ENCODE data around the gene C2CD4D.

- no peak for TF ChIP-seq CTCF (conservative IDR thresholded peaks at IDR 0.05 in 1 of 2, IDR thresholded peaks at IDR 0.05 in 1 of 2; ENCODE audit: low read depth in 1 of 2, low read length in 2 of 2)
- no peak for TF ChIP-seq EZH2 (IDR thresholded peaks at IDR 0.05; ENCODE audit: low read length, missing control alignments)
Observed at GRCh38 chr1:151846062-151846568, 6.5 kb upstream of the C2CD4D start.
